Middle frontal gyrus (tissue), 1 donor: ENCODE data around the gene CENPM.

ENCODE experiments used
- DNase-seq: peaks from one replicate; pipeline ENCODE4 v3.0.0-alpha.2; 2015; ENCODE audit warnings: low spot score; ENCODE audit errors: extremely low spot score

CENPM gene

GRCh38 chr22:41933411-41934177 lies 13.4 kb downstream of the CENPM start:
- DNase-seq: no peak

DNA sequence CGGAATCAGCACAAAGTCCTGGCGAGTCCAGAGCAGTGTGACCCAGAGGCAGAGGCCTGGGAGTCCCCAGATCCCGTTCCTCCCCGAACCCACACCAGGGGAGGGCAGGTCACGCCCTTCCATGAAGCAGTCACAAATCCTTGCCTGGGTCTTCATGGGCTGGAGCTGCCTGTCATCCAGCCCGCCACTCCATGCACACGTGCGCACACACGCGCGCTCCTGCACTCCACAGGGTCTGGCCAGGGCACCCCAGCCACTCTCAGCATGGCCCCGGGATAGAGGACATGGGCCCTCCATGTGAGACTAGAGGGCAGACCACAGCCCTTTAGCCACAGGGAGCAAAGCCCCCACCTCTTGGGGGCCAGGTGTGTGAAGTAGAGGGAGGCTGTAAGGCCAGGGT lies 14.6 kb downstream of the CENPM start:
- no peak for DNase-seq

DNA sequence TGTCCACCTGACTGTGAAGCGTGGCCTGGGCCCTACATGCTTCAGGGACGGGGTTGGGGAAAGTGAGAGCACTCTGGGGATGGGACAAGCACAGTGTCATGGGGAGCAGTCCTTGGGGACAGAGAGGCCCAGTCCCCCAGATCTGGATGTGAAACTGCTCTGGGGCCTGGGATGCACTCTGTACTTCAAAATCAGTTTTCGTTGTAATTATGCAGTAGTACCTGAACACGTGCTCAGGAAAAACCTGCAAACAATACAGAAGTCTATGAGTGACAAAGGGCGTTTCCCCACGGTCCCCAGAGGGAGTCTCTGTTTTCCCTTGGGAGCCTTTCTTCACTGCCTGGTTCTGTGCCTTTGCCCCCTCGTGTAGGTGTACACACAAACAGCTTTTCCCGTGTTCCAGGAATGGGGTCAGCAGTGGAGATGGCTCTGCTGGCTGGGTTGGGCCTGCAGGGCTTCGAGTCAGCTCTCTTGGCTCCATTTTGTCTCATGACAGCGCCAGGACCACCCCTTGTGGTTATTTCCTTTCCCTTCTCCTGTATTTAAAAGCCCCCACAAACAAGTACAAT lies 15.2 kb downstream of the CENPM start:
- DNase-seq: no peak

- DNase-seq: no peak
Observed at GRCh38 chr22:41929418-41929810, 17.5 kb downstream of the CENPM start.

DNA sequence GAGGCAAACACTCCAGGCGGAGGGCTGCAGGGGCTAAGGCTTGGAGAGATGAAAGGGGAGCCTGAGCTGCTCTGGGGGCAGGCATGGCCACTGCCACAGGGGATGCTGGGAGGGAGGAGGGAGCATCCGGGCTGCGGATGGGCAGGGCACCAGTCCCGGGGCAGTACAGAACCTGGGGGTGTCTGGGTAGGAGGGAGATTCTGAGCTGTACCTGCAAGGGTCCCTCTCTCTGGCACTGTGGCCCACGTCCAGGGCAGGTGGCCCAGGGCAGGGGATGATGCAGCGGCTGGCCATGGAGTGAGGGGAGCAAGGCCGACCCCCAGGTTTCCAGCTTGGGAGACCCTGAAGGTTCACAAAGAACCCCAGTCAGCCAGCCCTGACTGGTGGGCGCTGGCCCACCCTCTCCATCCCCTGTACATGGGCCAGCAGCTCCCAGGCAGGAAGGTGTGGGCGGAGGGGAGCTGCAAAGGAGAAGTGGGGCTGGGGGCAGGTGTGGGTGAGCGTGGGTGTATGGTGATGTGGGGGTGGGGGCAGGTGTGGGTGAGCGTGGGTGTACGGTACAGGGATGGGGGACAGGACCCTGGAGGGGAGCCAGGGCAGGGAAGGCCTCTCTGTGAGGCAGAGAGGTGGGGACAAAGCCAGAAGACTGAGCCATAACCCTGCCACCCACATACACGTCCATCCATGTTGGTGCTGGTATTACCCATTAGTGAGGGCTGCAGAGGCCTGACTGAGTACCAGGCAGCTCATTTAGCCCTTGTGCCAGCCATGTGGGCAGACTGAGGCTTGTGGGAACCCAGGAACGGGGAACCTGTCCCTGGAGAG lies 18.1 kb downstream of the CENPM start:
- no peak for DNase-seq

DNA sequence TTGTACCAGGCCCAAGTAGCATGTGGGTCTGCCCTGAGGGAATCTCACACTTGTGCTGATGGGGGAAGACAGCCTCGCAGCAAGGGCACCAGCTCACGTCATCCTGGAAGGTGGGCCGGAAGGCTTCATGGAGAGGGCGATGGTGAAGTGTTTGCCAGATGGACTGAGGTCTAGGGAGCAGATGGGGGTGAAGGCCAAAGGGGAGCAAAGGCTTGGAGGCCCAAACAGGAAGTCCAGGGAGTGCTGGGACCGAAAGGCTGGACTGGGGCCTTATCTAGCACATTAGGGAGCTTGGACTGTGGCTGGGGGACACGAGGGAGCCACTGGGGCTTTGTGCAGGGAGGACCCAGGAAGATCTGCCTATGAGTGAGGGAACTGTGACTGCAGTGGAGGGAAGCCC lies 19.1 kb downstream of the CENPM start:
- DNase-seq: no peak

GRCh38 chr22:41925783-41926460 lies 21.0 kb downstream of the CENPM start:
- DNase-seq: no peak

DNA sequence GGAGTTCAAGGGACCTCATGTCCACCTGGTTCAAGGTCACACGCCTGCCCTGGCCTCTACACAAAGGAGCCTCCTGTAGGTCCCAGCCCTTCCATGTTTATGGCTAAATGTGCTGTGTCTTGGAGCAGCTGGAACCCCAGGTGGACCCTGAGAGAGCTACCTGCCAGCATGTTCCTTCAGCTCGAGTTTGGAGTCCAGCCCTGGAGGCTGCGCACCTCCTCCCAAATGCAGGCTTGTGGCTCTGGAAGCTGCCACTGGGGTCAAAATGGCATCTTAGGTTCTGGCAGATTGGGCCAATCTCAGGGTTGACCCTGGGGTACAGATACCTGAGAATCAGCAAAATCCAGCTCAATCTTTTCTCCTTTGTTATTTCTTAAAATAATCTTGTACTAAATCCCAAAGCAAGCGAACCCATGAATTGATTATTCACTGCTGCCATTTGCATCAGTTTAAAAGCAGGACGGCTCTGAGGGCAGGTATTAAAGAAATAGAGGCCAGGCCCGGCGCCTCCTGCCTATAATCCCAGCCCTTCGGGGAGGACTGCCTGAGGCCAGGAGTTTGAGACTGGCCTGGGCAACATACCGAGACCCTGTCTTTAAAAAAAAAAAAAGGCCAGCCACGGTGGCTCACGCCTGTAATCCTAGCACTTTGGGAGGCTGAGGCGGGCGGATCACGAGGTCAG lies 23.2 kb downstream of the CENPM start:
- DNase-seq: no peak

- DNase-seq: no peak
Observed at GRCh38 chr22:41922940-41923594, 23.9 kb downstream of the CENPM start.

DNA sequence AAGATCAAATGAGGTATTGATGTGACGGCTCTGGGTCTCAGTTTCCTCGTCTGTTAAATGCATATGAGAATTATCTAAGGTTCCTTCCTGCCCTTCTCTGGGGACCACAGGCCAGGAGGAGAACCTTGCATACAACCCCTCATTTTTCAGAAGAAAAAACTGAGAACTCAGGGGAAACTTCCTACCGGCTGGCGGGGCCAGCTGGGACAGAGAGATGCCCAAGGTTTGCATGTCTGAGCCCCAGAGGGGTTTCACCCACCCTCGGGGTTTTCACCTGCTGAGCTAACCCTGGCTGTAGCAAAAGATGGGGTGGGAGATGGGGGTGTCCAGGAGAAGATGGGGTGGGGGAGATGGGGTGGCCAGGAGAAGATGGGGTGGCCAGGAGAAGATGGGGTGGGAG lies 24.6 kb downstream of the CENPM start:
- no peak for DNase-seq

- DNase-seq: no peak
Observed at GRCh38 chr22:41920271-41920976, 26.5 kb downstream of the CENPM start.

- DNase-seq: no peak
Observed at GRCh38 chr22:41919357-41920224, 27.4 kb downstream of the CENPM start.

DNA sequence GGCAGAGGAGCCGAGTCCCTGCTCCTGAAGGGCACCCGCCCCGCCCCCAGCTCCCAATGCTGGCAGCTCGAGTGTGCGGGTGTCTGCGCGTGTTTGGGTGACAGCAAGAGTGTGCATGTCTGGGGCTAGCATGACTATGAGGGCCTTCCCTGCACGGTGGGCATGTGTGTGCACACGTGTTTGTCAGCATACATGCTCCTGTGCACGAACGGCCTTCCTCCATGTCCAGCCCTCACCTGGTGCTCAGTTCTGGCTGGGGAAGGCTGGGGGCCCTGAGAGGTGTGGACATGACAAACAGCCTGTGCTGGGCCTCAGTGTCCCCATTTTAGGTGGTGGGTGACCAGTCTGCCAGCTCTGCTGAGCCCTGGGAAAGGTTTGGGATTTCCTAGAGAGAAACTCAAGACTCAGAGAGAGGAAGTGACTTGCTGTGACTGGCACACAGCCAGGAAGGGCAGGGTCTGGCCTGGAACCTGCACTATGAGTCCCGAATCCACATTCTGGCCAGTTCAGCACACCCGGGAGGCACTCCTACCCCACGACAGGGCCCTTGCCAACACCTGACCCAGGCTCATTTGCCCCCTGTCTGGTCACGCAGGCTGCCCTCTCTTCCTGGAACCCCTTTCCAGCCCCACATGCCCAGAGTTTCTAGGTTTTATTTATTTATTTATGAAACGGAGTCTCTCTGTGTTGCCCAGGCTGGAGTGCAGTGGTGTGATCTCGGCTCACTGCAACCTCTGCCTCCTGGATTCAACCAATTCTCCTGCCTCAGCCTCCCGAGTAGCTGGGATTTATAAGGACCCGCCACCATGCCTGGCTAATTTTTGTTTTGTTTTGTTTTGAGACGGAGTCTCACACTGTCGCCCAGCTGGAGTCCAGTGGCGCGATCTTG lies 28.8 kb downstream of the CENPM start:
- peak; percentile 20 for DNase-seq

GRCh38 chr22:41917375-41917902 lies 29.5 kb downstream of the CENPM start:
- DNase-seq: no peak

- DNase-seq: no peak
Observed at GRCh38 chr22:41916745-41917358, 30.1 kb downstream of the CENPM start.

DNA sequence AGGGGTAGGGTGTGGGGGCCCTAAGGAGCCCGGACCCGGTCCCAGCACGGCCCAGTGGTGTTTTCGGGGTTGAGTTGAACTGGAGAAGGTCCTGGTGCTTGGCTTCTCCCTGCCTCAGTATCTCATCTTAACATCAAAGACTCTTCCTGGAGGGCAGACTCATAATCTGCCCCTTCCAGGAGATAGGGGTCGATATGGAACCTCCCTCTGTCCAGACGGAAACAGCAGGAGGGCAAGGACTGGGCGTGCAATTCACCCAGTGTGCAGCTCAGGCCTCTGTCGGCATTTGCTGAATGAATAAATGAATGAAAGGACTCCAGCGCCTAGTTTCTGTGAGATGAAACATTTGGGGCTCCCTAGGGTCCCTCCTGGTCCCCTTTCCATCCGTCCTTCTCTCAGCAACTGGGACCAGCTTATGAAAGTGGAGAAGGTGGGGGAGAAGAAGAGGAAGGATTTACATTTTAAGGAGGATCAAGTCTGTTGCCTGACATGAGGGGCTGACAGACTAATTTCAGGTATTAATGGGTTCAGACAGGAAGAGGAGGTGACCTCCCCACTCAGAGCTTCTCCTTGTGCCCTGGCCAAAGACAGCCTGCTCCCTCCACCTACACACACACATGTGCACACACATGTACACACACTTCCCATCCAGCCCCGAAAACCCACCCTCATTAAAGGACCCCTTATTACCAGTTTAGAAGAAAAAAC lies 31.0 kb downstream of the CENPM start:
- no peak for DNase-seq
